ENCODE results near the gene MEGF6.

Gene MEGF6

DNA sequence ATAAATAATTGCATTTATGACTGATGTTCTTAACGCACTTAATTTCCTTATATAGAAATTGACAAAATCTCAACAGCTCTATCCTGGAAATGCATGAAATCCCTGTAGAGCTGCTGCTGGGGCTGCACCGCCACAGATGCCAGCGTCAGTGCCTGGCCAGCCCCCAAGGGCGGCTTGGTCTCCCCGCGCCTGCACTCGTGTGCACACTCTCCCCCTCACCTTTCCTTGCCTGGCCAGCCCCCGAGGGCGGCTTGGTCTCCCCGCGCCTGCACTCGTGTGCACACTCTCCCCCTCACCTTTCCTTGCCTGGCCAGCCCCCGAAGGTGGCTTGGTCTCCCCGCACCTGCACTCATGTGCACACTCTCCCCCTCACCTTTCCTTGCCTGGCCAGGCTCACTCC is 24.8 kb upstream of the MEGF6 start:
- H3K36me3 ChIP-seq (ENCODE audit: control insufficient read depth in 5 of 5, insufficient read depth in 5 of 5, low read length in 5 of 5) = peaks cover 0 to 99% (median 94%) of the 10 kb centered on the region in 5 donors
- H3K4me1 ChIP-seq (ENCODE audit: control insufficient read depth in 5 of 5, insufficient read depth in 5 of 5, low read length in 5 of 5) = no peaks in the 10 kb centered on the region
- H3K9me3 ChIP-seq (ENCODE audit: control insufficient read depth in 5 of 5, low read length in 5 of 5) = no peaks in the 10 kb centered on the region
- H3K4me3 ChIP-seq (ENCODE audit: low read depth in 1 of 5, low read length in 5 of 5) = no peak overlapping the region
- no peaks in the 10 kb centered on the region for H3K27me3 ChIP-seq (ENCODE audit: control insufficient read depth in 5 of 5, insufficient read depth in 4 of 5, low read length in 5 of 5)
- H3K27ac ChIP-seq (ENCODE audit: low read depth, low read length) = no peak overlapping the region
- H3K9ac ChIP-seq (ENCODE audit: low read length in 5 of 5) = no peak overlapping the region

DNA sequence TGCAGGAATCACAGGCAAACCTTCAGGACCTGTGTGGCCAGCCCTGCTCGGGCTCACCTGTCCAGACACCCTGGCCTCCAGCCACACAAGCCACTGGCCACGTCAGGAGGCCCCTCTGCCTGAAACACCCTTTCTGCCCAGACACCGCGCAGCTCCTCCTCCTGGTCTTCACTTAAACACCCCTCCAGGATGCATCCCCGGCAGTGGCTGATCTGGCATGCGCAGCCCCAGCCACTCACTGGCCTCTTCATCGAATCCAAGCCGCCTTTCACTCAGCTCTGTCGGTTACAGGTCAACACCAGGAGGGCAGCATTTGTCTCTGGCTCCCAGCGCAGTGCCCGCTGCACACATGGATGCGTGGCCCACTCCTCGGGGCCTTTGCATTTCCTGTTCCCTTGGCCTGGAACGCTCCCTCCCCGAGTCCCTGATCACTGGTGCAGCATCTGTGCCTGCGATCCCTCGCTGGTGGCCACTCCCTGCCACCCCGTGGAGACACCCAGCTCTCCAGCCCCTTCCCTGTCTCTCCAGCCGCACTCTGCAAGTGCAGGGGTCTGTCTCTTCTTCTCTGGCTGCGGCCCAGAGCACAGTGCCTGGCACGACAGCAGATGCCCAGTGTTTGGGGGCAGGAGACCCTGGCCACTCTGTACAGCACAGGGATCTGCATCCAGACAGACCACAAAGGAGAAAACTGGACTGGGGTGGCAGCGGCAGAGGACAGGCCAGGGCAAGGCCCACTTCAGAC is 22.9 kb upstream of the MEGF6 start:
- H3K36me3 ChIP-seq (ENCODE audit: control insufficient read depth in 5 of 5, insufficient read depth in 5 of 5, low read length in 5 of 5) = peaks cover 0 to 98% (median 92%) of the 10 kb centered on the region in 5 donors
- H3K4me3 ChIP-seq (ENCODE audit: low read depth in 1 of 5, low read length in 5 of 5) = no peak overlapping the region
- no peaks in the 10 kb centered on the region for H3K27me3 ChIP-seq (ENCODE audit: control insufficient read depth in 5 of 5, insufficient read depth in 4 of 5, low read length in 5 of 5)
- H3K9ac ChIP-seq (ENCODE audit: low read length in 5 of 5) = no peak overlapping the region
- peaks cover 0 to 6% (median 0%) of the 10 kb centered on the region in 5 donors for H3K4me1 ChIP-seq (ENCODE audit: control insufficient read depth in 5 of 5, insufficient read depth in 5 of 5, low read length in 5 of 5)
- no peaks in the 10 kb centered on the region for H3K9me3 ChIP-seq (ENCODE audit: control insufficient read depth in 5 of 5, low read length in 5 of 5)
- no peak overlapping the region for H3K27ac ChIP-seq (ENCODE audit: low read depth, low read length)

DNA sequence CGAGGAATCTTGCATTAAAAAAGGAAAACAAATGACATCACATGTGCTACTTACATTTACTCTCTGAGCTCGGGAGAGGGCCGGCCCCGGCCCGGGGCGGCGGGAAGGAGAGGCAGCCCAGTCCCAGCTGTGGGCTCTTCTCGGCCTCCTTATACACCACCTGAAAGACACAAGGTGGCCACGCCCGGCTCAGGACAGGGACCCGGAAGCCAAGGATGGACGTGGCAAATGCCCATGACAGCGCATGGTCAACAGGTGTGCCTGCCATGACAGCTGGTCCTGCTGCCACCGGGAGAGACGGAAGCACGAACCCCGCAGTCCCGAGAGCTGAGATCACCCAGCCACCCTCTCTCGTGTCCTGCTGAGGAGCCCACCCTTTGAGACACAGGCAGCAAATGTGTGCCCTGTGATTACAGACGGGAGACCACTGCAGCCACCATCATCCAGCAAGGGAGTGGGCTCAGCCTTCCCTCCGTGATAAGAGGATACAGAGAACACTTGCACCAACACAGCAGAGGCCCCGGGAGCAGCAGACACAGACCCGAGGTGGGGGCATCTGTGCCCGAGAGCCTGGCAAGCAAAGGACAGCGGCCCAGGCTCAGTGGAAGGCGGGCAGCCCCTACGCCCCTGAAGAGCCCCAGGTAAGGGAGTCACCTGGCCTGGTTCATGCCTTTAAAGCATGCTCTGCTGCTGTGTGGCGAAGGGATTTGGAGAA is 22.2 kb upstream of the MEGF6 start:
- Histone ChIP-seq H3K27ac (ENCODE audit: low read depth, low read length) (no peak overlapping the region), H3K4me1 (ENCODE audit: control insufficient read depth in 5 of 5, insufficient read depth in 5 of 5, low read length in 5 of 5) (peaks cover 0 to 6% (median 0%) of the 10 kb centered on the region in 5 donors), H3K4me3 (ENCODE audit: low read depth in 1 of 5, low read length in 5 of 5) (no peak overlapping the region), H3K27me3 (ENCODE audit: control insufficient read depth in 5 of 5, insufficient read depth in 4 of 5, low read length in 5 of 5) (no peaks in the 10 kb centered on the region), H3K9me3 (ENCODE audit: control insufficient read depth in 5 of 5, low read length in 5 of 5) (no peaks in the 10 kb centered on the region), H3K9ac (ENCODE audit: low read length in 5 of 5) (no peak overlapping the region), H3K36me3 (ENCODE audit: control insufficient read depth in 5 of 5, insufficient read depth in 5 of 5, low read length in 5 of 5) (peaks cover 0 to 98% (median 92%) of the 10 kb centered on the region in 5 donors)

DNA sequence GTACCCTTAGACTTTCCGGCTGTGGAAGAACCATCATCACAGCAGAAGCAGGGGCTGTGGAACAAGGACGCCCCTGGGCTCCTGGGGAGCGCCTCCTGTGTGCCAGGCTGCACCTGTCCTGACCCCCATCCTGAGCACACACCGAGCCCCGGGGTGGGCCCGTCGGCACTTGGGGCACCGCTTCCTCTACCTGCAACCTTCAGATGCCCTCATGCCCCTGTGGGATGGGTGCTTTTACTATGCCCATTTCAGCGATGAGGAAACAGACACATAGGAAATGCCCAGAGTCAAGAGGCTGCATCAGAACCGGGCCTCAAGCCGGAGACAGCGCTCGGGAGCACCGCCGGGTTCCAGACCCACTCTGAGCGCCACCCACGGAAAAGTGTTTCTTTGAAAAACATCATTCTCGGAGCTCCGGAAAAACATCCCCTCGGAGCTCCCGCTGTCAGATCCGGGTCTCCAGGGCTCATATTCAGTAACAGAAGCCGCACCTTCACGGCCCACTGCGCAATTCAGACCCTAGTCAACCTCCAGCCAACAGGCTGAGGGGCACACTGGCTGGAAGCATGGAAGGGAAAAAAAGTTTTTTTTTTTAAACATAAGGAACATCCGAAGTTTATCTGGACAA is 21.5 kb upstream of the MEGF6 start:
- Histone ChIP-seq H3K27me3 (ENCODE audit: control insufficient read depth in 5 of 5, insufficient read depth in 4 of 5, low read length in 5 of 5) (no peaks in the 10 kb centered on the region), H3K4me3 (ENCODE audit: low read depth in 1 of 5, low read length in 5 of 5) (no peak overlapping the region), H3K4me1 (ENCODE audit: control insufficient read depth in 5 of 5, insufficient read depth in 5 of 5, low read length in 5 of 5) (peaks cover 0 to 6% (median 0%) of the 10 kb centered on the region in 5 donors), H3K27ac (ENCODE audit: low read depth, low read length) (no peak overlapping the region), H3K36me3 (ENCODE audit: control insufficient read depth in 5 of 5, insufficient read depth in 5 of 5, low read length in 5 of 5) (peaks cover 0 to 98% (median 92%) of the 10 kb centered on the region in 5 donors), H3K9ac (ENCODE audit: low read length in 5 of 5) (no peak overlapping the region), H3K9me3 (ENCODE audit: control insufficient read depth in 5 of 5, low read length in 5 of 5) (no peaks in the 10 kb centered on the region)

DNA sequence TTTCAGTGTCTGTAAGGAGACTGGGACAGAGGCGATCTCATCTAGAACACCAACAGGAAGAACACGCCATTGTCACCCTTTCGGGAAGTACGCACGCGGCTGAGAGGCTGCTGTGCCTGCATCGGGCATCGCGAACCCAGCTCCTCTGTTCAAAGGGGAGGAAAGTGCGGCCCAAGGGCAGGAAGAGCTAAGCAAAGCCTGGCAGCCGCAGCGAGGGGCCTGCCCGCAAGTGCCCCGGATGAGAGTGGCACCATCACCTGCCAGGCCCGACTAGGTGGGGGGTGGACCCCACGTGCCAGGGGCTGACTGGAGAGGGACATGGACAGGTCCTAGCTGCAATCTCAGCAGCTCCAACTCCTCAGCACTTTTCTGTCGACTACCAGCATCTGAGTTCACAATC is 21.0 kb upstream of the MEGF6 start:
- no peaks in the 10 kb centered on the region for H3K27me3 ChIP-seq (ENCODE audit: control insufficient read depth in 5 of 5, insufficient read depth in 4 of 5, low read length in 5 of 5)
- no peak overlapping the region for H3K4me3 ChIP-seq (ENCODE audit: low read depth in 1 of 5, low read length in 5 of 5)
- H3K36me3 ChIP-seq (ENCODE audit: control insufficient read depth in 5 of 5, insufficient read depth in 5 of 5, low read length in 5 of 5) = peaks cover 0 to 98% (median 93%) of the 10 kb centered on the region in 5 donors
- no peak overlapping the region for H3K27ac ChIP-seq (ENCODE audit: low read depth, low read length)
- peaks cover 0 to 6% (median 0%) of the 10 kb centered on the region in 5 donors for H3K4me1 ChIP-seq (ENCODE audit: control insufficient read depth in 5 of 5, insufficient read depth in 5 of 5, low read length in 5 of 5)
- no peaks in the 10 kb centered on the region for H3K9me3 ChIP-seq (ENCODE audit: control insufficient read depth in 5 of 5, low read length in 5 of 5)
- no peak overlapping the region for H3K9ac ChIP-seq (ENCODE audit: low read length in 5 of 5)

DNA sequence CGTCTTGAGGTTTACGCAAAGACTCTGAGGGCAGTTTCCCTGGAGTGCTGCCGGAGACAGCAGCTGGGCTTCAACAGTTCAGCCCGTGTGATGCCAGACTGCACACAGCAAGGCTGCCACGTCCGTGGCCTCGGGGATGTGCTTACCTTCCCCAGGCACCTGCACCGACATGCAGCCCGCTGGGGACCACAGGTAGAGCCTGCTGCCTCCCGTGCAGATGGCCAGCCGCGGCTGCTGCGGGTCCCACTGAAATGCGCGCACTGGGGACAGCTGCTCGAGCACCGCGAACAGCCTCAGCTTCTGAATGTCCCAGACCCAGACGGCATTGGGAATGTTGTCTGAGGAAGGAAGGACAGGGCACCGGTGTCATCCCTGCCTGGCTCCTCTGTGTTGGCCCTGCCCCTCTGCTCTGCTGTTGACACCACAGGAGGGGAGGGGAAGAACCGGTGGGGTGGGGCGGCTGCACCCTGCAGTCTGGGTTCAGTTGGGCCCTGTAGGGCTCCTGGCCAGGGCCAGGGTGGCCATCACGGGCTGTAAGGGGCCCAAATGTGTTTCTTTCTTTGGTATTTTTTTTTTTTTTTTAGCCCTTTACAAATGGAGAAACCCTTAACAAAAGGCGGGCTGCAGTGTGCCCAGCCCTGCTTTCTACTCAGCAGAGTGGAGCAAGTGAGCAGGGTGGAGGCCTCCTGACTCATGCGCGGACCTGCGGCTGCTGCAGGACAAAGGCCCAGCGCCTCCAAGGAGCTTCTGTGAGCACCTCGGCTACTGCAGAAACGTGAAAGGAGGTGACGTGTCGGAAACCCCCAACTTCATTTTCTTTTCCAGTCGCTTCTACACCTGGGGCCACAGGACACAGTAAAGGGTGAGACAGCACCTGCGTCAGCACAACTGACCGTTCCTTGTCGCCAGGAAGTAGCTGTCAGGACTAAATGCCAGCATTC is 20.3 kb upstream of the MEGF6 start:
- no peak overlapping the region for H3K4me3 ChIP-seq (ENCODE audit: low read depth in 1 of 5, low read length in 5 of 5)
- H3K4me1 ChIP-seq (ENCODE audit: control insufficient read depth in 5 of 5, insufficient read depth in 5 of 5, low read length in 5 of 5) = peaks cover 0 to 6% (median 0%) of the 10 kb centered on the region in 5 donors
- no peaks in the 10 kb centered on the region for H3K9me3 ChIP-seq (ENCODE audit: control insufficient read depth in 5 of 5, low read length in 5 of 5)
- H3K27ac ChIP-seq (ENCODE audit: low read depth, low read length) = no peak overlapping the region
- H3K36me3 ChIP-seq (ENCODE audit: control insufficient read depth in 5 of 5, insufficient read depth in 5 of 5, low read length in 5 of 5) = peaks cover 0 to 95% (median 88%) of the 10 kb centered on the region in 5 donors
- H3K27me3 ChIP-seq (ENCODE audit: control insufficient read depth in 5 of 5, insufficient read depth in 4 of 5, low read length in 5 of 5) = no peaks in the 10 kb centered on the region
- H3K9ac ChIP-seq (ENCODE audit: low read length in 5 of 5) = no peak overlapping the region

DNA sequence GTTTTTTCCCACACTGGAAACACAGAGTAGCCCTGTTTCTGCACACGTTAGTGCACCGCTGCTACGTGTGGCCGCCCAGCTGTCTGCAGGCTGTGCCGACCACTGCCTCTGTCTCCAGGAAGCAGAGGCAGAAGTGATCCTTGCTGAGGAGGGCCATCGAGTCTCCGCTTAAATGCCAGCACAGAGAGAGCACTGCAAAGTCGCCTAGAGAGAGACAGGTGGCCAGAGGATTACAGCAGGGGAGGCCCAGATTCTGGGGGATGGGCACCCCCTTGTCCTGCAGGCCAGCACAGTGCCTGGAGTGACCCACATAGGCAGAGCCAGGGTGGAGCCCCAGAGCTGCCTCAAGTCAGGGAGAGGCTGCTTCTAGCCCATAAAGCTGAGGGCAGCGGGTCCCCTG is 19.6 kb upstream of the MEGF6 start:
- Histone ChIP-seq H3K36me3 (ENCODE audit: control insufficient read depth in 5 of 5, insufficient read depth in 5 of 5, low read length in 5 of 5) (peaks cover 0 to 88% (median 82%) of the 10 kb centered on the region in 5 donors), H3K9me3 (ENCODE audit: control insufficient read depth in 5 of 5, low read length in 5 of 5) (no peaks in the 10 kb centered on the region), H3K27me3 (ENCODE audit: control insufficient read depth in 5 of 5, insufficient read depth in 4 of 5, low read length in 5 of 5) (no peaks in the 10 kb centered on the region), H3K27ac (ENCODE audit: low read depth, low read length) (no peak overlapping the region), H3K4me3 (ENCODE audit: low read depth in 1 of 5, low read length in 5 of 5) (no peak overlapping the region), H3K9ac (ENCODE audit: low read length in 5 of 5) (no peak overlapping the region), H3K4me1 (ENCODE audit: control insufficient read depth in 5 of 5, insufficient read depth in 5 of 5, low read length in 5 of 5) (peaks cover 0 to 8% (median 2%) of the 10 kb centered on the region in 5 donors)

DNA sequence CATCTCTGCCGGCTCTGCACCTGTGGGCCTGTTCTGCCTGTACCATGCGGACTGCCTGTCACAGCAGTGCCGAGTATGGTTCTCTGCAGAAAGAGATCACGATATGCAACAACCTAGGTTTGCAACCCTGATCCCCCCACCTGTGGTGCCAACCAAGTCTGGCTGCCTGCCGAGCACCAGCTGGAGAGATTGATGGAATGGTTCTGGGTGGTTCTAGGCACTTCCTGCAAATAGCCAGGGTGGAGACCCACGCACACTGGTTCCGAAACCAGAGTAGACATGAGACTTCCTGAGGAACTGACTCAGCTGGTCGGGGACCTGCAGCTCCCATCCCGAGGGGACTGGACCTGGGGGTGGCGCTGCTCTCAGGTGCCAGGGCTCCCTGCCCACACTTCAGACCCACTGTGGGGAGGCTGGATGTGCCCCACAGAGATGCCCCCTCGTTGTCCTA is 18.9 kb upstream of the MEGF6 start:
- H3K4me3 ChIP-seq (ENCODE audit: low read depth in 1 of 5, low read length in 5 of 5) = no peak overlapping the region
- no peak overlapping the region for H3K27ac ChIP-seq (ENCODE audit: low read depth, low read length)
- no peaks in the 10 kb centered on the region for H3K9me3 ChIP-seq (ENCODE audit: control insufficient read depth in 5 of 5, low read length in 5 of 5)
- H3K36me3 ChIP-seq (ENCODE audit: control insufficient read depth in 5 of 5, insufficient read depth in 5 of 5, low read length in 5 of 5) = peaks cover 0 to 81% (median 76%) of the 10 kb centered on the region in 5 donors
- no peak overlapping the region for H3K9ac ChIP-seq (ENCODE audit: low read length in 5 of 5)
- H3K4me1 ChIP-seq (ENCODE audit: control insufficient read depth in 5 of 5, insufficient read depth in 5 of 5, low read length in 5 of 5) = peaks cover 3 to 14% (median 9%) of the 10 kb centered on the region in 5 donors
- H3K27me3 ChIP-seq (ENCODE audit: control insufficient read depth in 5 of 5, insufficient read depth in 4 of 5, low read length in 5 of 5) = no peaks in the 10 kb centered on the region

DNA sequence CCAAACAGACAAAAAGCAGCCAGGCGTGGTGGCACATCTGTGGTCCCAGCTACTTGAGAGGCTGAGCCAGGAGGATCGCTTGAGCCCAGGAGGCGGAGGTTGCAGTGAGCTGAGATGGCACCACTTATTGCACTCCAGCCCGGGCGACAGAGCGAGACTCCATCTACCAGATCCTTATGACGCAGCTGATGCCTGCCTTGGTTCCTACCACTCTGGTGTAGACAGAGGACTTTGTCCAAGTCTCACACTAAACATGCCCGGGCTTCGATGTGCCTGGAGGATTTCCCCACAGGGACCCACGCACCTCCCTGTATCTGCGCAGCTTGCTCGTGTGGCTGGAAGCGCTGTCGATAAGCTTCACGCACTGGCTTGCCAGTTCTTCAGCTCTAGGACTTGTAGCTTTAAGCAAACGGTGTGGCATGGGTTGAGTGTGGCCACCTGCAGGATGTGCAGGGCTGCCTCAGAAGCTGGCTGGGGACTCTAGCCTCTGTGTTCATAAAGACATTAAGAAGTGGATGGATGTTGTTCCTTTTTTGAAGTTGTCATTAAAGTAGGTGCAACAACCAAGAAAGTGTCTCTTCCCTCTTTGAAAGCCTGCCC is 18.4 kb upstream of the MEGF6 start:
- no peak overlapping the region for H3K4me3 ChIP-seq (ENCODE audit: low read depth in 1 of 5, low read length in 5 of 5)
- H3K9me3 ChIP-seq (ENCODE audit: control insufficient read depth in 5 of 5, low read length in 5 of 5) = no peaks in the 10 kb centered on the region
- peaks cover 0 to 76% (median 71%) of the 10 kb centered on the region in 5 donors for H3K36me3 ChIP-seq (ENCODE audit: control insufficient read depth in 5 of 5, insufficient read depth in 5 of 5, low read length in 5 of 5)
- peaks cover 3 to 14% (median 9%) of the 10 kb centered on the region in 5 donors for H3K4me1 ChIP-seq (ENCODE audit: control insufficient read depth in 5 of 5, insufficient read depth in 5 of 5, low read length in 5 of 5)
- H3K27me3 ChIP-seq (ENCODE audit: control insufficient read depth in 5 of 5, insufficient read depth in 4 of 5, low read length in 5 of 5) = no peaks in the 10 kb centered on the region
- no peak overlapping the region for H3K27ac ChIP-seq (ENCODE audit: low read depth, low read length)
- no peak overlapping the region for H3K9ac ChIP-seq (ENCODE audit: low read length in 5 of 5)
